HG02798 (cell line): ENCODE results near the gene LINS1.
"Not testable (repeated sequence)": the region's sequence is repeated elsewhere in the genome, so short reads cannot be mapped to it uniquely, and the experiment has no call there.

Experiments used
- ATAC-seq: cut with Tn5 transposase; IDR thresholded peaks from one replicate; pipeline ENCODE4 v1.9.1; 2021; ENCODE audit warnings: mild to moderate bottlenecking; ENCODE audit not compliant: unreplicated experiment, poor library complexity

Gene LINS1

GRCh38 chr15:100602823-100603393 lies 924 bp upstream of the LINS1 start:
- peak; percentile 23 for ATAC-seq

GRCh38 chr15:100601617-100602063 lies 344 bp downstream of the LINS1 start:
- ATAC-seq, result peak; percentile 10

- ATAC-seq, result no peak
Measured at GRCh38 chr15:100601163-100601562, 821 bp downstream of the LINS1 start.

DNA sequence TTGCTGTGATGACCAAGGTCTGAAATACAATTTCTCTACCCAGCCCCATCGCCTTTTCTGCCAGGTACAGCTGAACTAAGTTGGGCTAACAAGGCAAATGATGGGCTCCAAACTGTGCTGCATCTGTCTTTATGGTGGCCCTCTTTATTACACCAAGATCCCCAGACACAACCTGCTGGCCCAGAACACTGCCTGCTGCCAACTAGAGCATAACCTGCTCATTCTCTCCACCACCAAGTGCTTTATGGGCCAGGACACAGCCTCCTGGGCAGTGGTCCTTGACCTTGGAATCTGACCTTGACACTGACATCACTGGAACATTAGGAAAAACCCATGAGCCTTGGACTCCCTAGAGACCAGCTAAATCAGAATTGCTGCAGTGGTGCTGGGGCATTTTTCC lies 3.3 kb downstream of the LINS1 start:
- ATAC-seq, result no peak

DNA sequence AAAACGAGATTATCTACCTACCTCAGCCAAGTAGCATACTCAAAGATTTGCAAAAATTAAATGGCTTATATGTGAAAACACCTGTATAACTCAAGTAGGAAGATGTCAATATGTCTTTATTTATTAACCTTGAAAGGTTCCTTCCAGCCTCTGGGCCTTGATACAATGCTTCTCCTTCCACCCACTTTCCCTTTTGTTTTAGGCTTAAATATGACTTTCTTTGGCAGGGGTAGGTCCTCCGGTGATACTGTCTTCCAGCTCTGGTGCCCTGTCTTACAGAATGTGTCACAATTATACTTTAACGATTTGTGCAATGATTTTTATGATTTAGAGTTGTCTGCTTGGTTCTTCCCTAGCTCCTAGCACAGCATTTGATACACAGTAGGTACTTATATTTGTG lies 4.1 kb downstream of the LINS1 start:
- no peak for ATAC-seq

DNA sequence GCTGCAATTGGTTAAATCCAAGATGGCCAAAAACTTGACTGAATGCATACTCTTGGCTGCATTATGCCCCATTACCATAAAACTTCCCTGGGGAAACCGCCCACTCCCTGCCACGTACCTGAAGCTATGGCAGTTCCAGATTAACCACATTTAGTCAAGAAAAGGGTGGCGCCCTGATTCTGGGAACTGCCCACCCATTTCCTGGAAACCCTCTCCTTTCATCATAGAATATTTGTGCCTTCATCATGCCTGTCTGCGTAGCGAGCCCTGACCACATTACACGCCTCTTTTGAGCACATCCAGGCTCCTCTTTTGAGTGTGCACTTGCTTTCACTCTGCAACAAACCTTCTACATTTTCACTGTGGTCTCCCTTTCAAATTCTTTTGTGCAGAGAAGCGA lies 5.2 kb downstream of the LINS1 start:
- peak; percentile 76 for ATAC-seq

GRCh38 chr15:100595964-100596363 lies 6.0 kb downstream of the LINS1 start:
- ATAC-seq, result no peak

DNA sequence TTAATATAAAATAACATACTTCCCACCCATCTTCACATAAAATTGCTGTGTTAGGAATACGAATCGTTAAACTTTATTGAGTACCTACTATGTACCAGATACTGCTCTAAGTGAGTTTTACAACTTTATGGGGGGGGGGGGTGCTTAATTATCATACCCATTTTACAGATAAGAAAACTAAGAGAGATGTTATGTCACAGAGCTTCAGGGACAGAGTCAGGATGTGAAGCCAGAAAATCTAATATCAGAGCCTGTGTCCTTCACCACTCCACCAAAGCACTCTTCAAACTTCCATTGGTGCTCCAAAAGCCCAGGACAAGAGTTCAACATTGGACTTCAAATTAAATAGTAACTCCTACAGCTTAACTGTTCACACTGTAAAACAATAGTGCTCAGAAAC lies 8.6 kb downstream of the LINS1 start:
- no peak for ATAC-seq

DNA sequence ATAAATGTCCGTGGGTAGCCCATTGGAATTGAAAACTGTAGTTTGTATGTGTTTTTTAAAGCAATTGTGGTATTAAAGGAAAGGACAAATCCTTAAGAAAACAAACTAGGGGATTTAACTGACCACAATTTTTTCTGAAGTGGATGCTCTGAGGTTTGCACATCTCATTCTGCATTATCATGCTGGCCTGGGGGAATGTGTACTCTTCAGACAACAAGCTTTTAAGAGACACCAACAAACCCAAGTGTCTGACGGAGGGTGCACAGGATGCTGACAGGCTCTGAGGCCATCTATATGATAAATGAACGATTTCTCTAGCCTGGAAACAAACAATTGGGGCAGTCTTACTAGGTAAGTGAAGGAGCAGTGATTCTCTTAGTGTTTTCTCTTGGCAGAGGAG lies 9.1 kb downstream of the LINS1 start:
- no peak for ATAC-seq

- ATAC-seq, result no peak
Measured at GRCh38 chr15:100591835-100592234, 10.1 kb downstream of the LINS1 start.

- not testable (repeated sequence) for ATAC-seq
Measured at GRCh38 chr15:100591163-100591562, 10.8 kb downstream of the LINS1 start.

DNA sequence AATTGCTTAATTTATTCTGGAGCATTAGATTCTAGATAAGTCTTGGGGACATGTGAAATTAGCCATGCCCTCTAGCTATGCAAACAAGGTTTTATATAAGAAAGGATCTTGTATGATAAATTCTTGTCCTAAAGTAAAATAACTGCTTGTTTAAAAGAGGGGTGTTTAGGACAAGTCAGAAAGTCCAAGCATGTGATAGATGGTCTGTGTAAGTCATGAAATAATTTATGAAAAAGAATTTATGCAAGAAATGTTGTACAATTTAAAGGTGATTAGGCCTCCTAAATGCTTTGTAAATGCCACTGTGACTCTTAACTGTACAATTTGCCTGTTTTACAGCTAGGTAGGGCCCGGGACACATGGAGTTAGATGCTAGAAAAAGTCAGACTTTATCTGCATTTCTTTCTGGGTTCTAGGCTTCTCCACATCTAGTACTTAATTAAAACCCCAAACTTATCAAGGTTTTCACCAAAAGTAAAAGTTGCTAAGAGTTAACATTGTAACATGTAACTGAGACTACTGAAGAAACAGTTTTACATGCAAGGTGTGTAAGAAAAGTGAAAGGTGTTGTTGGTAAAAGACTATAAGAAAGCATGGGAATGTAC lies 13.2 kb downstream of the LINS1 start:
- ATAC-seq, result no peak

DNA sequence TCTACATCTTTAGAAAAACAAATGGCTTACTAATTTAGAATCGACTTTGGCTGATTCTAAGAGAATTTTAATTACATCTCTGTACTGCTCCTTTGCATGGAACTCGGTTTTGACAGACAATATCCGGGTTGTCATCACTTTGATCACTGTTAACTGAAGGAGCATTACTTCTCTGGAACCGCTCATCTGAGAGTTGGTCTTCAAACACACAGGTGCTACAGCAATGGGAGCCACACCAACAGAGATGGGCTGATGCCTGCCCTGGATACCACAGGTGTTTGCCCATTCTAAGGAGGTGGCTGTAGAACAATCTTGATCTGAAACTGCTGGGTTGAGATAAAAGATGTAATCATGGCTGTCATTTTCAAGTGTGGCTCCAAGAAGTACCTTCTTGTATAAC lies 21.6 kb downstream of the LINS1 start:
- ATAC-seq, result no peak

DNA sequence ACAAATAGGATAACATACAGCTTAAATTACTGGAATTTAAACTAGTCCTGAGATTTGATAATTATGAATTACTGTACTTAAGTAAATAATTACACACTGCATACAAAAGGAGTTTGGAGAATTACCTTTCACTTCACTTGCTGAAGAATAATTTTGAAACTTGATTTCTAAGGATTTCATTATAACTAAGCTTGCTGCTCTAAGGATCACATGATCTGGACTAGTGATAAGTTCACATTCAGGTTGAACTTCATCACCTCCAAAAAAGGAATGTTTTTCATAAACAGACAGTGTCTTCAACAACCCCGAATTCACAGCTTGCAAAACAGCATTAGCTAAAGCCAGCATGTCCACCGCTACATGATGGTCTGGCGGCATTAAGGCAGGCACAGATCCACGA lies 28.5 kb downstream of the LINS1 start:
- no peak for ATAC-seq

GRCh38 chr15:100572362-100572983 lies 29.5 kb downstream of the LINS1 start:
- ATAC-seq, result no peak

- no peak for ATAC-seq
Measured at GRCh38 chr15:100571592-100572167, 30.3 kb downstream of the LINS1 start.

- ATAC-seq, result no peak
Measured at GRCh38 chr15:100570735-100571313, 31.2 kb downstream of the LINS1 start.

- no peak for ATAC-seq
Measured at GRCh38 chr15:100570275-100570674, 31.7 kb downstream of the LINS1 start.

- ATAC-seq, result no peak
Measured at GRCh38 chr15:100569391-100569790, 32.6 kb downstream of the LINS1 start.

- ATAC-seq, result no peak
Measured at GRCh38 chr15:100566850-100567628, 34.9 kb downstream of the LINS1 start.
